H9 (cell line): Measurements from ENCODE around the gene CKAP2. TPM values are rescaled to one million over a fixed set of nuclear protein-coding genes. Genes with fewer than 3 reads are reported as not detected.
"Not testable (repeated sequence)": the region's sequence is repeated elsewhere in the genome, so short reads cannot be mapped to it uniquely, and the experiment has no call there.

ENCODE experiments used
- DNase-seq: peaks from one replicate; pipeline ENCODE4 v3.0.0-alpha.2; 2017
- H2AFZ ChIP-seq: one replicate; pipeline ENCODE4 v1.6.1; 2013; ENCODE audit warnings: mild to moderate bottlenecking, low read length, control low read depth, moderate library complexity
- H2AK5ac ChIP-seq: 2 replicates; pipeline ENCODE4 v1.6.1; 2013; ENCODE audit warnings: low read length, control low read depth, mixed read lengths; ENCODE audit not compliant: insufficient read length
- H2BK120ac ChIP-seq: one replicate; pipeline ENCODE4 v1.6.1; 2013; ENCODE audit warnings: low read depth, mild to moderate bottlenecking, low read length, control low read depth, inconsistent platforms; ENCODE audit not compliant: poor library complexity, severe bottlenecking
- H2BK12ac ChIP-seq: 2 replicates; pipeline ENCODE4 v1.6.1; 2013; ENCODE audit warnings: low read length, control low read depth, mixed read lengths, low read depth; ENCODE audit not compliant: insufficient read length
- H2BK15ac ChIP-seq: 2 replicates; pipeline ENCODE4 v1.6.1; 2013; ENCODE audit warnings: low read depth, low read length, control low read depth
- H2BK20ac ChIP-seq: one replicate; pipeline ENCODE4 v1.6.1; 2013; ENCODE audit warnings: low read depth, mild to moderate bottlenecking, low read length, control low read depth, inconsistent platforms; ENCODE audit not compliant: poor library complexity, severe bottlenecking
- H2BK5ac ChIP-seq: 2 replicates; pipeline ENCODE4 v1.6.1; 2013; ENCODE audit warnings: low read length, control low read depth, mixed read lengths; ENCODE audit not compliant: insufficient read length
- H3K14ac ChIP-seq: 2 replicates; pipeline ENCODE4 v1.6.1; 2013; ENCODE audit warnings: low read length, control low read depth; ENCODE audit not compliant: insufficient read depth
- H3K18ac ChIP-seq: 2 replicates; pipeline ENCODE4 v1.6.1; 2013; ENCODE audit warnings: low read depth, mild to moderate bottlenecking, mixed read lengths, low read length, control low read depth; ENCODE audit not compliant: insufficient read length
- H3K23ac ChIP-seq: 2 replicates; pipeline ENCODE4 v1.6.1; 2013; ENCODE audit warnings: low read length, control low read depth, mixed read lengths, low read depth; ENCODE audit not compliant: insufficient read length
- H3K23me2 ChIP-seq: 2 replicates; pipeline ENCODE4 v1.6.1; 2013; ENCODE audit warnings: low read depth, mild to moderate bottlenecking, mixed read lengths, low read length, control low read depth; ENCODE audit not compliant: insufficient read length, poor library complexity, severe bottlenecking
- H3K27ac ChIP-seq: 2 replicates; pipeline ENCODE4 v1.5.1; 2013; ENCODE audit warnings: low read length, control low read depth, mixed read lengths, low read depth; ENCODE audit not compliant: insufficient read length
- H3K27me3 ChIP-seq: 2 replicates; pipeline ENCODE4 v1.6.1; 2013; ENCODE audit warnings: low read length, control low read depth, inconsistent platforms; ENCODE audit not compliant: insufficient read depth
- H3K4ac ChIP-seq: 2 replicates; pipeline ENCODE4 v1.6.1; 2013; ENCODE audit warnings: low read depth, mild to moderate bottlenecking, control low read depth, inconsistent platforms, low read length, moderate library complexity
- H3K4me1 ChIP-seq: 2 replicates; pipeline ENCODE4 v1.6.1; 2013; ENCODE audit warnings: low read length, control low read depth, inconsistent platforms; ENCODE audit not compliant: insufficient read depth
- H3K4me2 ChIP-seq: 2 replicates; pipeline ENCODE4 v1.6.1; 2013; ENCODE audit warnings: low read length, control low read depth, mixed read lengths; ENCODE audit not compliant: insufficient read length, insufficient read depth
- H3K56ac ChIP-seq: 2 replicates; pipeline ENCODE4 v1.6.1; 2013; ENCODE audit warnings: low read depth, mild to moderate bottlenecking, mixed read lengths, low read length, control low read depth; ENCODE audit not compliant: insufficient read length
- H3K79me1 ChIP-seq: 2 replicates; pipeline ENCODE4 v1.6.1; 2013; ENCODE audit warnings: low read depth, mild to moderate bottlenecking, moderate library complexity, low read length, control low read depth, inconsistent platforms; ENCODE audit not compliant: insufficient read depth, poor library complexity, severe bottlenecking
- H3K79me2 ChIP-seq: 2 replicates; pipeline ENCODE4 v1.6.1; 2013; ENCODE audit warnings: low read length, control low read depth, inconsistent platforms; ENCODE audit not compliant: insufficient read depth
- H3K9ac ChIP-seq: 2 replicates; pipeline ENCODE4 v1.6.1; 2013; ENCODE audit warnings: low read length, control low read depth, mixed read lengths; ENCODE audit not compliant: insufficient read length; ENCODE audit errors: extremely low read depth
- H3K9me3 ChIP-seq: one replicate; pipeline ENCODE4 v1.6.1; 2013; ENCODE audit warnings: low read depth, low read length, inconsistent platforms; ENCODE audit not compliant: control insufficient read depth
- H3T11ph ChIP-seq: one replicate; pipeline ENCODE4 v1.6.1; 2013; ENCODE audit warnings: mild to moderate bottlenecking, low read length, control low read depth, inconsistent platforms
- H4K20me1 ChIP-seq: one replicate; pipeline ENCODE4 v1.6.1; 2013; ENCODE audit not compliant: control insufficient read depth, insufficient read length, insufficient read depth
- H4K5ac ChIP-seq: 2 replicates; pipeline ENCODE4 v1.6.1; 2013; ENCODE audit warnings: low read depth, mild to moderate bottlenecking, mixed read lengths, low read length, control low read depth; ENCODE audit not compliant: insufficient read length
- H4K8ac ChIP-seq: replicated peaks from 2 replicates; pipeline ENCODE4 v1.6.1; 2013; ENCODE audit warnings: low read length, control low read depth, mixed read lengths, low read depth; ENCODE audit not compliant: insufficient read length
- H4K91ac ChIP-seq: 2 replicates; pipeline ENCODE4 v1.6.1; 2013; ENCODE audit warnings: low read depth, mild to moderate bottlenecking, moderate library complexity, mixed read lengths, low read length, control low read depth; ENCODE audit not compliant: insufficient read length
- H3K27ac Mint-ChIP-seq, 3 experiments: 2 replicates in 2 of 3; 3 replicates in 1 of 3; pipeline ENCODE4 v1.8.0; 2020 to 2021; ENCODE audit warnings: mixed read lengths in 3 of 3, mild to moderate bottlenecking in 1 of 3, moderate library complexity in 1 of 3
- H3K27me3 Mint-ChIP-seq: 2 replicates; pipeline ENCODE4 v1.8.0; 2021; ENCODE audit warnings: low read depth, mild to moderate bottlenecking, moderate library complexity, mixed read lengths
- H3K36me3 Mint-ChIP-seq, 3 experiments: 2 replicates in 2 of 3; 3 replicates in 1 of 3; pipeline ENCODE4 v1.8.0; 2020 to 2021; ENCODE audit warnings: low read depth in 3 of 3, mixed read lengths in 3 of 3; ENCODE audit not compliant: insufficient read depth in 1 of 3
- H3K4me1 Mint-ChIP-seq, 2 experiments: 2 replicates each; pipeline ENCODE4 v1.8.0; 2020; ENCODE audit warnings: mixed read lengths in 2 of 2
- H3K4me3 Mint-ChIP-seq, 2 experiments: 2 replicates in 1 of 2; 3 replicates in 1 of 2; pipeline ENCODE4 v1.8.0; 2020 to 2021; ENCODE audit warnings: mild to moderate bottlenecking in 2 of 2, mixed read lengths in 2 of 2, moderate library complexity in 1 of 2
- H3K9me3 Mint-ChIP-seq, 2 experiments: 2 replicates in 1 of 2; 3 replicates in 1 of 2; pipeline ENCODE4 v1.8.0; 2020; ENCODE audit warnings: mild to moderate bottlenecking in 2 of 2, mixed read lengths in 2 of 2, moderate library complexity in 1 of 2
- WGBS: extraction: QIAGEN DNeasy Blood & Tissue Kit; methylation state at CpG from one replicate; pipeline ENCODE4 v1.1.7; 2013; ENCODE audit warnings: missing lambda C conversion rate, low lambda C conversion rate, mixed read lengths; ENCODE audit not compliant: insufficient read length; ENCODE audit errors: extremely low coverage; 5-methylcytosine and 5-hydroxymethylcytosine counted together
- total RNA-seq: library from RNA; stranded (reverse); gene quantifications from 2 replicates; pipeline ENCODE4 v1.2.1, GENCODE V29; 2021

The CKAP2 gene
- total RNA-seq, 1 experiment from 2014 or later: 72.4 TPM

DNA sequence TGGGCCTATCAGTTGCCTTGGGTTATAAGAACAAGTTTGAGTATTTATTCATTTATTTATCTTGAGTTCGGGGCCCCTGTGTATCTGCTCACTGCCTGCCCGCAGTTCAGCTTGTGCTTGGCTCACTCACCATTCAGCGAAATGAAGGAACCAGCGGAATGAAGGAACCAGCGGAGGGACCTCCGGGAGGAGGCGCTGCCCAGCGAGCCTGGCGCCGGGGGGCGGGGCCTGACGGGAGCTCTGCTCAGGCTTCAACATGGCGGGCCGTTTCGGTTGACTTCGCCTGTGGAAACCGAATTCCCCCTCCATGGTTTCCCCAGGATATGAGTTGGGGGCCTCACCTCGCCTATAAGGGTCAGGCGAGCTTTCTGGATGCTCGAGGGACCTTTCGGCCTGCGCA, 33.5 kb downstream of the CKAP2 start:
- not testable (repeated sequence) for DNase-seq, H3K23me2 ChIP-seq, H4K20me1 ChIP-seq, H2BK12ac ChIP-seq, H3K14ac ChIP-seq, H2BK20ac ChIP-seq, H3T11ph ChIP-seq, H2AFZ ChIP-seq, H3K9ac ChIP-seq, H3K18ac ChIP-seq, H2BK120ac ChIP-seq, H3K4me1 Mint-ChIP-seq, H4K8ac ChIP-seq, H3K9me3 ChIP-seq, H3K27me3 Mint-ChIP-seq, H2AK5ac ChIP-seq, H3K23ac ChIP-seq, H2BK5ac ChIP-seq, H3K9me3 Mint-ChIP-seq, H3K4me1 ChIP-seq, H2BK15ac ChIP-seq, H3K27me3 ChIP-seq, H3K79me1 ChIP-seq, H4K91ac ChIP-seq, H3K27ac Mint-ChIP-seq, H3K56ac ChIP-seq, H3K79me2 ChIP-seq, H3K4ac ChIP-seq, H3K4me3 Mint-ChIP-seq, H3K27ac ChIP-seq, H3K4me2 ChIP-seq, H4K5ac ChIP-seq, H3K36me3 Mint-ChIP-seq
- no CpG with 5 or more reads among the region's 22 CpGs for WGBS

DNA sequence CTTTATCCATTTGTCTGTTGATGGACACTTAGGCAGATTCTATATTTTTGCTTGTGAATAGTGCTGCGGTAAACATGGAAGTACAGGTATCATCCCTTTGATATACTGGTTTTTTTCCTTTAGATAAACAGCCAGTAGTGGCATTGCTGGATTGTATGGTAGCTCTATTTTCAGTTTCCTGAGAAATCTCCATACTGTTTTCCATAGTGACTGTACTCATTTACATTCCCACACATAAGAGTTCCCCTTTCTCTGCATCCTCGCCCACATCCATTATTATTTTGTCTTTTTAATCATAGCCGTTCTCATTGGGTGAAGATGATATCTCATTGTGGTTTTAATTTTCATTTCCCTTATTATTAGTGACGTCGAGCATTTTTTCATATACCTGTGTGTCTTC, 35.7 kb downstream of the CKAP2 start:
- not testable (repeated sequence) for H3T11ph ChIP-seq, H3K9me3 ChIP-seq, H3K9ac ChIP-seq, H4K8ac ChIP-seq, H3K4me2 ChIP-seq, H3K9me3 Mint-ChIP-seq, H3K4me1 Mint-ChIP-seq, H2AFZ ChIP-seq, H3K56ac ChIP-seq, H3K14ac ChIP-seq, H2BK15ac ChIP-seq, H3K36me3 Mint-ChIP-seq, H4K20me1 ChIP-seq, H3K18ac ChIP-seq, H3K23me2 ChIP-seq, H2BK20ac ChIP-seq, H2BK120ac ChIP-seq, H3K4me1 ChIP-seq, H4K5ac ChIP-seq, H4K91ac ChIP-seq, H2BK12ac ChIP-seq, H3K79me2 ChIP-seq, H2AK5ac ChIP-seq, H3K27me3 ChIP-seq, H3K27ac Mint-ChIP-seq, H3K23ac ChIP-seq, H3K79me1 ChIP-seq, H3K27me3 Mint-ChIP-seq, DNase-seq, H3K4me3 Mint-ChIP-seq, H2BK5ac ChIP-seq, H3K4ac ChIP-seq, H3K27ac ChIP-seq
- WGBS: no CpG with 5 or more reads among the region's 5 CpGs
